ENCODE results near the gene CGN. TPM values are rescaled to one million over a fixed set of nuclear protein-coding genes. Genes with fewer than 3 reads are reported as not detected.

The CGN gene
- total RNA-seq, 6 experiments from 2014 or later: 15.9 to 65.4 (median 38.6) TPM

GRCh38 chr1:151502035-151502700, 9.0 kb upstream of the CGN start:
- Histone ChIP-seq H3K9me3 (no peaks in the 10 kb centered on the region), H3K36me3 (no peaks in the 10 kb centered on the region), H3K27ac (no peak overlapping the region), H3K4me3 (no peak overlapping the region), H3K27me3 (no peaks in the 10 kb centered on the region), H3K4me1 (no peaks in the 10 kb centered on the region)
- TF ChIP-seq CTCF (IDR thresholded peaks at IDR 0.05): no peak
- TF ChIP-seq POLR2A (IDR thresholded peaks at IDR 0.05): no peak
- DNase-seq (no peak), ATAC-seq (no peak)
- intact Hi-C loops (cut with DNase I): no loop called here
- WGBS (ENCODE audit: insufficient coverage, low coverage, low lambda C conversion rate, missing lambda C conversion rate): 47% methylated on average over 5 of the region's 5 CpGs

GRCh38 chr1:151502859-151503780, 8.1 kb upstream of the CGN start:
- ATAC-seq (no peak), DNase-seq (no peak)
- H3K9me3 ChIP-seq: no peaks in the 10 kb centered on the region
- TF ChIP-seq POLR2A (IDR thresholded peaks at IDR 0.05): no peak
- TF ChIP-seq CTCF (IDR thresholded peaks at IDR 0.05): no peak
- intact Hi-C loops (cut with DNase I): no loop called here
- H3K4me3 ChIP-seq: no peak overlapping the region
- H3K4me1 ChIP-seq: no peaks in the 10 kb centered on the region
- WGBS (ENCODE audit: insufficient coverage, low coverage, low lambda C conversion rate, missing lambda C conversion rate): 54% methylated on average over 7 of the region's 7 CpGs
- no peaks in the 10 kb centered on the region for H3K36me3 ChIP-seq
- H3K27ac ChIP-seq: no peak overlapping the region
- no peaks in the 10 kb centered on the region for H3K27me3 ChIP-seq

GRCh38 chr1:151504252-151504651, 6.9 kb upstream of the CGN start:
- WGBS (ENCODE audit: insufficient coverage, low coverage, low lambda C conversion rate, missing lambda C conversion rate): 68% methylated on average over 3 of the region's 3 CpGs
- Histone ChIP-seq H3K4me3 (no peak overlapping the region), H3K27me3 (no peaks in the 10 kb centered on the region), H3K36me3 (no peaks in the 10 kb centered on the region), H3K9me3 (no peaks in the 10 kb centered on the region), H3K4me1 (no peaks in the 10 kb centered on the region), H3K27ac (no peak overlapping the region)
- DNase-seq: no peak
- no peak for ATAC-seq
- TF ChIP-seq POLR2A (IDR thresholded peaks at IDR 0.05): no peak
- TF ChIP-seq CTCF (IDR thresholded peaks at IDR 0.05): no peak
- intact Hi-C loops (cut with DNase I): no loop called here

GRCh38 chr1:151504759-151505158, 6.4 kb upstream of the CGN start:
- ATAC-seq: no peak
- Histone ChIP-seq H3K27ac (no peak overlapping the region), H3K9me3 (no peaks in the 10 kb centered on the region), H3K27me3 (no peaks in the 10 kb centered on the region), H3K36me3 (no peaks in the 10 kb centered on the region), H3K4me1 (peaks cover 0 to under 1% (median 0%) of the 10 kb centered on the region in 4 donors), H3K4me3 (no peak overlapping the region)
- intact Hi-C loops (cut with DNase I): no loop called here
- no peak for TF ChIP-seq CTCF (IDR thresholded peaks at IDR 0.05)
- TF ChIP-seq POLR2A (IDR thresholded peaks at IDR 0.05): no peak
- WGBS (ENCODE audit: insufficient coverage, low coverage, low lambda C conversion rate, missing lambda C conversion rate): 74% methylated on average over 4 of the region's 4 CpGs
- no peak for DNase-seq

Data from right lobe of liver (tissue), 6 donors.